HepG2 (cell line): ENCODE data around the gene MAGI1. TPM values are rescaled to one million over a fixed set of nuclear protein-coding genes. Genes with fewer than 3 reads are reported as not detected.

Experiments
- ATAC-seq: fragments of 200-7000 bp; cut with Tn5 transposase; 3 replicates; pipeline ENCODE4 v1.9.1; 2020; ENCODE audit warnings: mild to moderate bottlenecking, moderate library complexity
- BruUV-seq: library from RNA; stranded (reverse); fragments of 400-500 nt; replicated peaks from 2 replicates; lab custom pipeline; 2021; lab: Mats Ljungman, UMichigan
- CTCF ChIA-PET: fragments of 300-600 bp; formaldehyde crosslinking; extraction: SDS; loops from one replicate; lab custom pipeline; 2021; ENCODE audit warnings: low total read pairs, inconsistent platforms, low intra/inter-chr PET ratio; lab: Yijun Ruan, JAX
- POLR2A ChIA-PET: fragments of 350-600 bp; sonication (Branson Sonifier 250); formaldehyde crosslinking; loops from one replicate; lab custom pipeline; 2020; ENCODE audit warnings: antibody characterized with exemption, inconsistent platforms; lab: Yijun Ruan, JAX
- DNase-seq: peaks from one replicate; pipeline ENCODE4 v3.0.0-alpha.2; 2015; ENCODE audit warnings: low spot score
- FAIRE-seq: peaks from 3 replicates; lab custom pipeline; 2011; peaks lifted over from hg19 to GRCh38; lab: Jason Lieb, UNC
- H2AFZ ChIP-seq: one replicate; pipeline ENCODE4 v1.6.1; 2011; ENCODE audit warnings: low read length, inconsistent platforms
- H3K27ac ChIP-seq: fragments of 300-600 bp; 3 replicates; pipeline ENCODE4 v1.8.0; 2011; ENCODE audit warnings: mixed run types, mild to moderate bottlenecking, mixed read lengths, low read length, inconsistent platforms; ENCODE audit not compliant: insufficient read depth; ENCODE audit errors: extremely low read length
- H3K27me3 ChIP-seq, 2 experiments: fragments of 200-600 bp in 1 of 2; 2 replicates in 1 of 2; 3 replicates in 1 of 2; pipeline versions ENCODE4 v1.6.0 to v1.8.0; 2011; ENCODE audit warnings: low read length in 2 of 2, mild to moderate bottlenecking in 2 of 2, moderate library complexity in 2 of 2, inconsistent platforms in 1 of 2; ENCODE audit not compliant: insufficient read depth in 2 of 2, control insufficient read depth in 1 of 2
- H3K36me3 ChIP-seq, 2 experiments: fragments of 200-600 bp in 1 of 2; replicated peaks in 1 of 2; 2 replicates in 1 of 2; 3 replicates in 1 of 2; pipeline versions ENCODE4 v1.5.1 to v1.8.0; 2011; ENCODE audit warnings: low read length in 2 of 2, inconsistent platforms in 1 of 2; ENCODE audit not compliant: insufficient read depth in 2 of 2, control insufficient read depth in 1 of 2
- H3K4me1 ChIP-seq: 2 replicates; pipeline ENCODE4 v1.5.1; 2012; ENCODE audit warnings: low read length, inconsistent platforms; ENCODE audit not compliant: insufficient read depth
- H3K4me2 ChIP-seq: 2 replicates; pipeline ENCODE4 v1.6.0; 2011; ENCODE audit warnings: low read depth, low read length, inconsistent platforms
- H3K4me3 ChIP-seq, 3 experiments: fragments of 200-600 bp in 1 of 3; sonication (generic), shearing (Covaris generic) in 1 of 3; replicated peaks in 1 of 3; 2 replicates each; pipeline ENCODE4 v1.5.1; 2011 to 2016; ENCODE audit warnings: low read length in 3 of 3, inconsistent platforms in 2 of 3, low read depth in 2 of 3, mild to moderate bottlenecking in 2 of 3, control low read depth in 1 of 3, mixed read lengths in 1 of 3; ENCODE audit not compliant: insufficient read depth in 1 of 3
- H3K79me2 ChIP-seq: one replicate; pipeline ENCODE4 v1.6.1; 2011; ENCODE audit warnings: low read length, inconsistent platforms; ENCODE audit not compliant: insufficient read depth
- H3K9ac ChIP-seq: 2 replicates; pipeline ENCODE4 v1.6.0; 2011; ENCODE audit warnings: mild to moderate bottlenecking, low read depth, low read length, inconsistent platforms; ENCODE audit not compliant: insufficient read depth
- H3K9me3 ChIP-seq: 2 replicates; pipeline ENCODE4 v1.5.1; 2012; ENCODE audit warnings: mild to moderate bottlenecking, low read length
- H4K20me1 ChIP-seq: 2 replicates; pipeline ENCODE4 v1.6.0; 2011; ENCODE audit warnings: inconsistent platforms, mild to moderate bottlenecking, low read length, moderate library complexity; ENCODE audit not compliant: insufficient read depth
- ARNT2 ChIP-seq: sonication (generic); formaldehyde crosslinking; IDR thresholded peaks from 2 replicates; pipeline ENCODE4 v1.8.0; 2022; ENCODE audit warnings: mild to moderate bottlenecking, low read depth, missing genetic modification reagents, moderate library complexity
- BATF2 ChIP-seq: sonication (generic); formaldehyde crosslinking; IDR thresholded peaks from 2 replicates; pipeline ENCODE4 v1.8.0; 2022; ENCODE audit warnings: mild to moderate bottlenecking, missing genetic modification reagents, moderate library complexity
- CC2D1A ChIP-seq: sonication (generic); formaldehyde crosslinking; IDR thresholded peaks from 2 replicates; pipeline ENCODE4 v1.8.1; 2023; ENCODE audit warnings: mild to moderate bottlenecking, missing genetic modification reagents
- HMGXB3 ChIP-seq: sonication (generic); formaldehyde crosslinking; IDR thresholded peaks from 2 replicates; pipeline ENCODE4 v1.4.0; 2020; ENCODE audit warnings: missing genetic modification reagents, borderline replicate concordance
- NAIF1 ChIP-seq: sonication (generic); formaldehyde crosslinking; IDR thresholded peaks from 2 replicates; pipeline ENCODE4 v1.5.0; 2020; ENCODE audit warnings: mild to moderate bottlenecking, missing genetic modification reagents, borderline replicate concordance
- NFIC ChIP-seq: IDR thresholded peaks from 2 replicates; pipeline ENCODE4 v1.6.1; 2012; ENCODE audit warnings: mild to moderate bottlenecking, low read length, inconsistent platforms
- NR2F1 ChIP-seq, 2 experiments: fragments of 450-650 bp in 1 of 2; formaldehyde crosslinking in 1 of 2; IDR thresholded peaks; 2 replicates each; pipeline versions ENCODE4 v1.5.0 to v1.6.1; 2016 to 2020; ENCODE audit warnings: mild to moderate bottlenecking in 1 of 2, missing compliant biosample characterization in 1 of 2, missing genetic modification reagents in 1 of 2, moderate library complexity in 1 of 2
- POLR2G ChIP-seq: fragments of 200-400 bp; formaldehyde crosslinking; IDR thresholded peaks from 2 replicates; pipeline ENCODE4 v1.6.1; 2018; ENCODE audit warnings: mild to moderate bottlenecking, low read depth, low read length, moderate library complexity
- TRIM22 ChIP-seq: fragments of 450-650 bp; IDR thresholded peaks from 2 replicates; pipeline ENCODE4 v1.6.1; 2017
- YEATS2 ChIP-seq: sonication (generic); formaldehyde crosslinking; IDR thresholded peaks from 2 replicates; pipeline ENCODE4 v1.4.0; 2020; ENCODE audit warnings: missing genetic modification reagents, borderline replicate concordance
- ZBTB43 ChIP-seq: sonication (generic); formaldehyde crosslinking; conservative IDR thresholded peaks from 2 replicates; pipeline ENCODE4 v1.4.0; 2020; ENCODE audit warnings: missing genetic modification reagents
- ZFP41 ChIP-seq: sonication (generic); formaldehyde crosslinking; IDR thresholded peaks from 2 replicates; pipeline ENCODE4 v1.4.0; 2020; ENCODE audit warnings: mild to moderate bottlenecking, missing genetic modification reagents, borderline replicate concordance
- ZMYM3 ChIP-seq: sonication (generic); formaldehyde crosslinking; IDR thresholded peaks from 2 replicates; pipeline ENCODE4 v1.5.1; 2020; ENCODE audit warnings: mild to moderate bottlenecking, missing genetic modification reagents
- ZNF263 ChIP-seq: sonication (generic); formaldehyde crosslinking; IDR thresholded peaks from 2 replicates; pipeline ENCODE4 v1.4.0; 2020; ENCODE audit warnings: missing genetic modification reagents
- ZNF362 ChIP-seq: sonication (generic); formaldehyde crosslinking; IDR thresholded peaks from 2 replicates; pipeline ENCODE4 v1.4.0; 2020; ENCODE audit warnings: missing genetic modification reagents, mild to moderate bottlenecking, borderline replicate concordance
- ZNF614 ChIP-seq: IDR thresholded peaks from 2 replicates; pipeline ENCODE4 v1.6.1; 2018; ENCODE audit warnings: missing biosample characterization, missing genetic modification reagents, inconsistent platforms, borderline replicate concordance
- ZNF749 ChIP-seq: sonication (generic); formaldehyde crosslinking; IDR thresholded peaks from 2 replicates; pipeline ENCODE4 v1.8.0; 2022; ENCODE audit warnings: mild to moderate bottlenecking, missing genetic modification reagents, moderate library complexity, borderline replicate concordance
- WGBS: methylation state at CpG from one replicate; pipeline ENCODE4 v1.1.6; 2017; ENCODE audit warnings: low lambda C conversion rate; 5-methylcytosine and 5-hydroxymethylcytosine counted together
- in situ Hi-C: cut with HindIII; loops from 2 replicates; pipeline ENCODE4 v1.10.0; 2017; ENCODE audit warnings: low pct_unique_long_range_greater_than_20kb; ENCODE audit not compliant: extremely low pct_ligation_motif_present
- intact Hi-C: fragments of 100-400 bp; cut with micrococcal nuclease; formaldehyde crosslinking; loops from one replicate; pipeline ENCODE4 v1.10.0; 2022; ENCODE audit not compliant: unreplicated experiment
- polyA plus RNA-seq, 8 experiments: library from polyadenylated mRNA; depleted of rRNA in 3 of 8; stranded (reverse) in 7 of 8; unstranded in 1 of 8; fragments of >200 nt; fragmentation: Illumina TruSeq in 4 of 8; extraction: Trizol in 4 of 8; gene quantifications; 2 replicates each; pipeline versions ENCODE4 v1.2.1 to v1.2.3, GENCODE V29; 2011 to 2016; ENCODE audit warnings: low read depth in 4 of 8, missing spikeins in 1 of 8, mixed read lengths in 1 of 8; ENCODE audit not compliant: insufficient read depth in 1 of 8
- total RNA-seq, 5 experiments: library from RNA; depleted of rRNA; stranded (reverse); fragments of >200 nt; fragmentation: Illumina TruSeq; extraction: Trizol; gene quantifications; 2 replicates each; pipeline ENCODE4 v1.2.3, GENCODE V29; 2016; ENCODE audit warnings: low read depth in 1 of 5

MAGI1 gene
- total and polyA plus RNA-seq, 2 of the 13 experiments (the other 11 are each of a cell fraction or from before 2014, with no cell fraction given), result 22.2 to 26.0 TPM

- Histone ChIP-seq H3K9ac (no peak overlapping the region), H3K79me2 (no peaks in the 10 kb centered on the region), H3K9me3 (no peaks in the 10 kb centered on the region), H3K27ac (no peak overlapping the region), H3K4me3 (no peak overlapping the region), H3K36me3 (peaks cover 12 to 52% of the 10 kb centered on the region in 2 experiments; a peak in 4 of 5 replicates), H3K27me3 (no peaks in the 10 kb centered on the region), H3K4me1 (no peaks in the 10 kb centered on the region), H4K20me1 (no peaks in the 10 kb centered on the region), H2AFZ (no peak overlapping the region), H3K4me2 (no peak overlapping the region)
- no peak for FAIRE-seq
- ATAC-seq, result no peak
- no TSS peak for BruUV-seq
- 70% methylated on average over 2 of the region's 2 CpGs for WGBS
- no peak for DNase-seq
- in situ Hi-C loops (no loop called here), intact Hi-C loops (no loop called here)
- POLR2A ChIA-PET, result no interaction called here
- CTCF ChIA-PET, result no interaction called here
- TF ChIP-seq NFIC, result no peak
- TF ChIP-seq ZNF749, result no peak
- no peak for TF ChIP-seq ZNF614 (CRISPR knock-in tag)
- TF ChIP-seq BATF2, result no peak
- TF ChIP-seq NAIF1 (CRISPR knock-in tag), result no peak
- no peak for TF ChIP-seq ZBTB43 (CRISPR knock-in tag)
- no peak for TF ChIP-seq ARNT2
- TF ChIP-seq POLR2G, result no peak
- TF ChIP-seq ZNF362 (CRISPR knock-in tag), result no peak
- no peak for TF ChIP-seq CC2D1A
- TF ChIP-seq TRIM22, result no peak
- TF ChIP-seq YEATS2 (CRISPR knock-in tag), result no peak
- no peak for TF ChIP-seq ZMYM3 (CRISPR knock-in tag)
- TF ChIP-seq HMGXB3 (CRISPR knock-in tag), result no peak
- no peak for TF ChIP-seq ZFP41 (CRISPR knock-in tag)
- TF ChIP-seq NR2F1 (CRISPR knock-in tag; IDR thresholded peaks at IDR 0.05), result no peak
- no peak for TF ChIP-seq ZNF263
Observed at GRCh38 chr3:65361448-65361847, 677.3 kb downstream of the MAGI1 start.
